H54 (cell line): ENCODE measurements around the gene VWF.
A peak's percentile ranks its signal among the peaks of the same experiment; 100 is the strongest.
"Not testable (repeated sequence)": the region's sequence is repeated elsewhere in the genome, so short reads cannot be mapped to it uniquely, and the experiment has no call there.

Experiments used
- DNase-seq: peaks from one replicate; pipeline ENCODE4 v3.0.0; 2011; ENCODE audit warnings: low spot score, mixed read lengths; ENCODE audit not compliant: insufficient read length
- FAIRE-seq: peaks from 3 replicates; lab custom pipeline; 2011; peaks lifted over from hg19 to GRCh38; lab: Jason Lieb, UNC
- POLR2A ChIP-seq: IDR thresholded peaks from 2 replicates; pipeline ENCODE4 v1.6.1; 2011; ENCODE audit warnings: low read depth, mild to moderate bottlenecking, low read length

Gene VWF

GRCh38 chr12:6124411-6125309 lies at the start of gene VWF:
TSS of gene VWF (minus strand) at chr12:6124670. CDS start at chr12:6123196, 1,474 bp downstream.
- TF ChIP-seq POLR2A: no peak
- DNase-seq (no peak), FAIRE-seq (no peak)

- FAIRE-seq (no peak), DNase-seq (no peak)
- TF ChIP-seq POLR2A: no peak
Measured at GRCh38 chr12:6172862-6173261, 48.4 kb upstream of the VWF start.

- FAIRE-seq (no peak), DNase-seq (no peak)
- no peak for TF ChIP-seq POLR2A
Measured at GRCh38 chr12:6172086-6172485, 47.6 kb upstream of the VWF start.

- TF ChIP-seq POLR2A: no peak
- no peak for FAIRE-seq
- DNase-seq: no peak
Measured at GRCh38 chr12:6171409-6172015, 47.0 kb upstream of the VWF start.

- TF ChIP-seq POLR2A: no peak
- FAIRE-seq: peak; percentile 58
- DNase-seq: peak; percentile 75
Measured at GRCh38 chr12:6167327-6168280, 43.1 kb upstream of the VWF start.

- DNase-seq (no peak), FAIRE-seq (no peak)
- no peak for TF ChIP-seq POLR2A
Measured at GRCh38 chr12:6166808-6167207, 42.3 kb upstream of the VWF start.

GRCh38 chr12:6165395-6165794 lies 40.9 kb upstream of the VWF start:
- TF ChIP-seq POLR2A: no peak
- no peak for DNase-seq
- FAIRE-seq: no peak

- no peak for FAIRE-seq
- DNase-seq: no peak
- no peak for TF ChIP-seq POLR2A
Measured at GRCh38 chr12:6163416-6164060, 39.1 kb upstream of the VWF start.

- FAIRE-seq: no peak
- DNase-seq: no peak
- TF ChIP-seq POLR2A: no peak
Measured at GRCh38 chr12:6161124-6161882, 36.8 kb upstream of the VWF start.

- not testable (repeated sequence) for FAIRE-seq, DNase-seq
Measured at GRCh38 chr12:6160049-6160649, 35.7 kb upstream of the VWF start.

- DNase-seq, FAIRE-seq: not testable (repeated sequence)
Measured at GRCh38 chr12:6159166-6160011, 34.9 kb upstream of the VWF start.
